Activated CD4-positive, alpha-beta T cell treated with anti-CD3 and anti-CD28 coated beads for 1 hour (primary cell): ENCODE results near the gene HPCAL4.

Experiments used
- DNase-seq: peaks from one replicate; pipeline ENCODE4 v3.0.0-alpha.2; 2020

HPCAL4 gene

DNA sequence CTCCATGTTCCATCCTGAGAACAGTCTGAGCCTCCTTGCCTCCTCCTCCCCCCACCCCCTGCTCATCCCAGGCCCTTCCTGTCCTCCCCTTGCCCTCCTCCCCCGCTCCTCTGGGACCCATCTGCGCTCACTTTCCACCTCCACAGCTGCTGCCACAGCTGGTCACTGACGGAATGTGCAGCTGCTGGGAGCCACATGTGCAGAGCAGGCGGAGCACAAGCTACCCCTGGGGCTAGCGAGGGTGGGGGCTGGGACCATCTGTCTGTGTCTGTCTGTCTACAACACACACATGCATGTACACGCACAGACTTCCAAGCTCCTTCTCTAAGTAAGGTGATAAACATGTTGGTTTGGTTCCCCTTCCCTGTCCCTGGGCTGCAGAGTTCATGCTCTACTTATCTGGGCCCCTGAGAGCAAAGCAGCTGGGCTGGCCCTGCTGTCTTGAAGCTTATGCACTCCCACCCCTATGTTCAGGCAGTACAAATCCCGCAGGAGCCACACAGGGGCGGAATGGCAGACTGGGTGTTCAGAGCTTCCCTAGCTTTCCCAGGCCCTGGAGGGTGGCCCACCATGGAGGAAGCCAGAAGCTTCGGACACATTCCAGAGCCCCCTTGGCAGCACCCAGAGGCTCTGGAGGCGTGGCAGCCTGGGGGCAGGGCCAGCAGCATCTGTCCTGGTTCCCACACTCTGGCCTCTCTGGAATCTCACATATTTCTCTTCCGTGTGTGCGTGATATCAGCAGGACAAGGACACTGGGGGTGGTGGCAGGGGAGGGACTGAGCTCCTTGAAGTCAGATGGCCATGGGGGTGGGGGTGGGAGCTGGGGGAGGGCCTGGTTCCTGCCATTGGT, 44.8 kb downstream of the HPCAL4 start:
- no peak for DNase-seq

DNA sequence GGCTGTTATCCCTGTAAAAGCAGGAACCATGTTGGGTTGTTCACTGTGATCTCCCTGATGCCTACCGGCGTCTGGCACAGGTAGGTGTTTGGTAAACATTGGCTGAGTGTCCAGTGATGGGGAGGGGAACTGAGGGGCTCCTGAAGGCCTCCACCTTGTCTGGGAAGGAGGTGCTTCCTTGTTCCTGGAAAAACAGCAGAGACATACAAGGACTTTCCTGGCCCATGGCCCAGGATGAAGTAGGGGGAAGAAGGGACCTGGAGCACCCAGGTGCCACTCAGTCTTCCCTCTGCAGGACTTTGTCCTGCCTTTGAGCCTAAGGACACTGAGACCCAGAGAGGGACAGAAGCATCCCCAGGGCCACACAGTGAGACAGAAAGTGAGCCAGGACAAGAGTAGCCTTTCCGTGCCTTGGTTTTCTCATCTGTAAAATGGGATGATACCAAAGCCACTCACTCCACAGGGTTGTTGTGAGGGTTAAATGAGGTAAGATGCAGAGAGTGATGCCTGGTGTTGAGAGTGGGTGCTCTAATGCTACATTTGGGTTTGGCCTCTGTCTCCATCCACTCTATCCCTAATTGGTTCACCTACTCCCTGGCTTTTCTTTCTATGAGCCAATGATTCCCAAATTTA, 45.7 kb downstream of the HPCAL4 start:
- no peak for DNase-seq

DNA sequence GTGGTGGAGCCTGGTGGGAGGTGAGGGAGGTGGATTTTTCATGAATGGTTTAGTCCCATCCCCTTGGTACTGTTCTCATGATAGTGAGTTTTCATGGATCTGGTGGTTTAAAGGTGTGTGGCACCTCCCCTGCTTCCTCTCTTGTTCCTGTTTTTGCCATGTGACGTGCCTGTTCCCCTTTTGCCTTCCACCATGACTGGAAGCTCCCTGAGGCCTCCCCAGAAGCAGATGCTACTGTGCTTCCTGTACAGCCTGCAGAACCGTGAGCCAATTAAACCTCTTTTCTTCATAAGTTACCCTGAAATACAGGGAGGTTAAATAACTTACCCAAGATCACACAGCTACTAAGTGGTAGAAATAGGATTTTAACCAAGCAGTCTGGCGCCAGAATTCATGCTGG, 47.5 kb downstream of the HPCAL4 start:
- no peak for DNase-seq

DNA sequence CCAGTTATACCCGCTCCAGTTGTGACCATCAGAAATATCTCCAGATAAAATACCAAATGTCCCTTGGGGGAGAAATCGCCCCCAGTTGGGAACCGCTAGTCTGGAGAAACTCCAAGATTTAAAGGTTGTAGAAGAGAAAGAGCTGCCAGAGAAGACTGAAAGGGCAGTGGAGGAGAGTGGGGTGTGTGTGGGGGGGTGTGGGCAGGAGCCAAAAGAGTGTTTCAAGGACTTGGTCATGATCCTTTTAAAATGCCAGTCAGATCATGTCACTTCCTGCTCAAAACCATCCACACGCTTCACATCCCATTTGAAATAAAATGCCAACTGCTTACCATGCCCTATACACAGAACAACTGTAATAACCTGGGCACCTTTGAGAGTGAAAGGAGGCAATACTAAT, 48.4 kb downstream of the HPCAL4 start:
- no peak for DNase-seq

DNA sequence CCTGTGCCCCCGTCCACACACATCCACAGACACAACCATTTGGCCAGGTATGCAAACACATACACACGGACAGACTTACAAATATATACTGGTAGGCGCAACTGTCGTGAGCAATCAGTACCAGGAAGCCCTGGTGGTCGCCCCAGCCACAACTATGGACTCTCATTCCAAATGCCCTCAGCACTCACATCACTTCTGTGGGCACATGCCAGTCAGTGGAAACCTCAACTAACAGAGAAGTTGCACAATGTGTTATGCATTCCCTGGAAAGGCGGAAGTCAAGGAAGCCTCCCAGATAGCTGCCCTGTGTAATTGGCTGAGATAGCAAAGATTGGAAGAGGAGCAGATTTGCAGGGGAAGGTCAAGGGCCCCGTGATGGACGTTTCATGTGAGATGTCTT, 50.4 kb downstream of the HPCAL4 start:
- DNase-seq = no peak

DNA sequence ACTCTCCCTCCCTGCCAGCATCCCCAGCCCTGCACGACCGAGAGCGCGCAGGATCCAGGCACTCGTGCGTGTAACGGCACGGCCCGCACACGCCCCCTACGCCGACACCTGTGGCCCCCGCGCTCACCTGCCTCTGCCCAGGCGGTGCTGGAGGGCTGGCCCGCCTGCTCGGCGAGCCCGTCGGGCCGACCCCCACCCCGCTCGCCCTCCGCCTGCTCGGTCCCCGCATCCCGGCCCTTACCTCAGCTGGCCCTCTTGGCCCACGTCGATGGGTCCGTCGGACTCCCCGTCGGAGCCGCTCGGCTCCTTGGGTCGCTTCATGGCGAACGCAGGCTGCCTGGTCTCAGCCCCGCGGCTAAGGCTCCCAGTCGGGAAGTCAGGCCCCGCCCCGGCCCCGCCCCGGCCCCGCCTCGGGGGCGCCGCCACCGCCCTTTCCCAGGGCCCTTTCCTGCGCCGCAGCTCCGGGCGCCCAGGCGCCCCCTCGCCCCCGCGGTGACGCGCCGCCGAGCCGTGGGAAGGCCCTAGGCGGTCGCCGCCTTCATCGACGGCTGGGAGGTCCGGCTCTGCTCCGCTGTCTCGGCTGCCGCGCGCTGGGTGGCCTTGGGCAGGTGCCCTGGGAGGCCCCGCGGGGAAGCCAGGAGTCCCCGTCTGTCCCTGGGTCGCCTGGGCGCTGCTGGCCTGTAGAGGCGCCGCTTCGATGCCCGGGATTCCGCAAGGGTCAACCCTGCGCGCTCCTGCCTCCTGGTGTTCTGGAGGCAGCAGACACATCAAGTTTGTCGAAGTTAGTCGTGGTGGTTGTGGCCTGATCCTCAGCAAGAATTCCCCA, 51.7 kb downstream of the HPCAL4 start, which contains the start of gene HEYL:
Gene HEYL, minus strand, starts transcription at position 339 of the 826 bp plus-strand sequence. Its CDS starts 18 bp downstream, at position 321.
- peak; percentile 49 for DNase-seq

DNA sequence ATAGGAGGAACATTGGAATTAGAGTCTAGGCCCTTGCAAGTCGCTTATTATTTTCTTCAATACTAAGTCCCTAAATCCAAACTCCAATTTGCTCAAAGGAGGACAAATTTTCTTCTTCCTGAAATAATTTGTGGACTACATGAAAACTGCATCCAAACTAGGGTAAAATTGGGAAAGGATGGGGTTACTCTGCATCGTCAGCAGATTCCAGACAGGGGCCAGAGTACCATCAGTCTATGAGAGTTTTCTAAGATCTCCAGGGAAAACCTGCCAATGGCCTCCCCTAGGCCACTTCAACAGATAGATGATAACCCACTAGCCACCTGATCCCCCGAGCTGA, 52.3 kb downstream of the HPCAL4 start:
- no peak for DNase-seq

DNA sequence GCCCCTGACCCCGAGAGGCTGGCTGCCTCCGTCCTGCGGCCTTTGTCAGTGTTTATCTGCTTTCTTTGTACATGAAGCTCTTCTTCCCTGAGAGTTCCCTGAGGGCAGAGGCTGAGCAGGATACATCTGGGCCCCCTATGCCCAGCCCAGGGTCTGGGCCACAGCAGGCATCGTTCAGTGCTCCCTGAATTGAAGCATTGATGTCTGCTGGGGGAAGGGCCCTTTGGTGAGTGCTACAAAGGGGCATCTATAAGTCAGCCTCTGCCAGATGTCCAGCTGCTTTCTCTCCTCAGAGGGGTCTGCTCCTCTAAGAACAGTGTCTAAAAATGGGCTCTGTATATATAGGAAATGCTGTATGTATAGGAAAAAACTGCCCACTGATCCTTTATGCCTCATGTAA, 53.9 kb downstream of the HPCAL4 start:
- DNase-seq = no peak

DNA sequence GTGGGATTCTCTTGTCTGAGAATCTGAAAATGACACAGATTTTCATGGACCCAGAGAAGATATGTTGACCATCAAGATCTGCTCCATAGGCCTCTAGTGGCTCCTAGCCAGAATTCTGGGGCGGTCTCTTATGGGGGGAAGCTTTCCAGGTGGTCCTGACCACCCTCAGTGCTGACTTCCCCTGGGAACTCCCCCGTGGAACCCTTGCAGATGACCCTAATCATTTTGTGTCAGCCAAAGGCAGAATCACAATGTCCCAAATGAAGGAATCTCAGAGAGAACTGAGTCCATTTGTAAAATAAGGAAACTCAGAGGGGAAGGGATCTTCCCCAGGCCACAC, 55.4 kb downstream of the HPCAL4 start:
- no peak for DNase-seq

DNA sequence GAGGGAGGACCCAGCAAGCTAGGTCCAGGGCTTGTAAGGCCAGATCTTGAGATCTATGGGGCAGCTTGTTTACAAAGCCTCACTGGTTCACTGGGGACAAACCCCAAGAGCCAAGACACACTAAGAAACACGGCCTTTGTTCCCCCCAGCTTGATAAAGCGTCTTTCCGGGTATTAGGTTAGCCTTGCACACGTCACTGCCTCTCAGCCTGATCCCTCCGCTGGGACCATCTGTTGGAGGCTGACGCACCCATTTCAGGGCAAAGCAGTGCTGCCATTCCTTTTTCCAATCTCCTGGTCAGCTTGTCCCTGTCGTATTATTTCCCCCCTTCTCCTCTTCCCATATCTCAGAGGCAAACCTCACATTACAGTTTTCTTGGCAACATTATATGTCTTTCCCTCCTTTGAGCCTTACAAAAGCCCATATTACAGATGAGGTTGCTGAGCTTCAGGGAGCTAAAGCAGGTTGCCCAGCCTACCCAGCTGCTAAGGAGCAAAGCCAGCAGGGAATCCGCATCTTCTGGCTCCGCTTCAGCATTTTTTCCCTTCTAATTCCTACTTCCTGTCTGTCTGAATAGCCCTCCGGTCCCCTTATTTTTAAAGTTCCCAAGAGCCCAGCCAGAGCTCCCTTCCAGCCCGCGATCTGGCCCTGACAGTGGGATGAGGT, 55.9 kb downstream of the HPCAL4 start:
- no peak for DNase-seq

DNA sequence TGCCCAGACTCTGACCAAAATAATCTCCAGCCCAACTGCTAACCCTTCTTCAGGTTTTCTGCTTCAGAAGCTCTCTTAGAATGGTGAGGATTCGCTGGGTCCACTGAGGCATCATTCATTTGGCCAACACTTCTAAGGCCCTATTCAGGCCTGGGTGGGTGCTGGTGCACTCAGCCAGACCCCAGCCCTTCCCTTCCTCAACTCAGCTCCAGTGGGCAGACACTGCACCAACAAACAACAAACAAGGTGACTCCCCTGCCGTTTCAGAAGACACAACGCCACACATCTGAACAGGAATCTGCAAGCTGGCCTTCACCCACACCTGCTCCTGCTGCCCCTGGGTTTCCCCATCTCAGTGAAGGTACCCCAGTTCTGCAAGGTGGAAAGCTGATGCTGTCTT, 57.8 kb downstream of the HPCAL4 start:
- DNase-seq = no peak

DNA sequence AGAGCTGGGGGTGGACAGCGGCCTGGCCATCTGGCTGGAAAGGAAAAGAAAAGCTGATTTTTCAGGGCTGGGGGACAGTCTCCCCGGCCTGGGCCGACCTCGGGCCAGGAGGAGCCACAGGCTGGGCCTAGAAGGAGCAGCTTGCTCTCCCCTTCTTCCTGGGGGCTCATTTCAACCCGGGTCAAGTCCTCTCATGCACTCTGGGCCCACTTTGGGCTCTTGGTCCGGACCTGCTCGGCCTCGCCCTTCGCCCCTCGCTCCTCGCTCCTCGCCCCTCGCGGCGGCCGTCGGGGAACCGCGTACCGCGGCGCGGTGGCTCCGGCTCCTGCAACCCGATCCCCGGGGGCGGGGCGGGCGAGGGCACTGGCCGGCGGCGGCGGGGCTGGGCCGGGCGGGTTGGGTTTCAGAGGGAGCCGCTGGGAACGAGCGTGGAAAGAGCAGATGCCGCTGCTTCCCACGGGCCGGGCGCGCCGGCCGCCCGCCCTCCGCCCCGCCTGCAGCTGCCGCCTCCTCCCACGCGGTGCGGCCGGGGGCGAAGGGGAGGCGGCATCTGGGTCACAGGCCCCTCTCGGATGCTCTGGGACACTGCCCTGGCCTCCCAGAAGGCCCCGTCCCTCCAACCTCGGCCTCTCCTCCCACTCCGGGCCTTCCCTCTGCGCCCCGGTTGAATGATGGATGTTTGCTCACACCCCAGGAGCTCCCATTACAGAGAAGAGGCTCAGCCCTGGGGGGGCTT, 58.4 kb downstream of the HPCAL4 start:
- DNase-seq = no peak

DNA sequence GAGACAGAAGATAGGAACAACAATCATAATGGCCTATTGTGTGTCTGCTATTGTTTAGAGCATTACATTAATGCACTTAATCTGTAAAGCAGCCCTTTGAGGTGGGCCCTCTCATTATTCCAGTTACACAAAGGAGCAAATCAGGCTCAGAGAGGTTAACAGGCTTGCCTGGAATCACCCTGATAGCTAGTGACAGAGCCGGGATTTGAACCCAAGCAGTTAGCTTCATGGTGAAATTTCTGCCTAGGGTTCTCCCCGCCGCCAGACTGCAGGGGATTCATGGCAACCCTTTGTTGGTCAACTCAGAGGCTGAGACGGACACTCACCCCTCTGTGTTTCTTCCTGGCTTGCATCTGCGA, 58.9 kb downstream of the HPCAL4 start:
- DNase-seq = no peak

DNA sequence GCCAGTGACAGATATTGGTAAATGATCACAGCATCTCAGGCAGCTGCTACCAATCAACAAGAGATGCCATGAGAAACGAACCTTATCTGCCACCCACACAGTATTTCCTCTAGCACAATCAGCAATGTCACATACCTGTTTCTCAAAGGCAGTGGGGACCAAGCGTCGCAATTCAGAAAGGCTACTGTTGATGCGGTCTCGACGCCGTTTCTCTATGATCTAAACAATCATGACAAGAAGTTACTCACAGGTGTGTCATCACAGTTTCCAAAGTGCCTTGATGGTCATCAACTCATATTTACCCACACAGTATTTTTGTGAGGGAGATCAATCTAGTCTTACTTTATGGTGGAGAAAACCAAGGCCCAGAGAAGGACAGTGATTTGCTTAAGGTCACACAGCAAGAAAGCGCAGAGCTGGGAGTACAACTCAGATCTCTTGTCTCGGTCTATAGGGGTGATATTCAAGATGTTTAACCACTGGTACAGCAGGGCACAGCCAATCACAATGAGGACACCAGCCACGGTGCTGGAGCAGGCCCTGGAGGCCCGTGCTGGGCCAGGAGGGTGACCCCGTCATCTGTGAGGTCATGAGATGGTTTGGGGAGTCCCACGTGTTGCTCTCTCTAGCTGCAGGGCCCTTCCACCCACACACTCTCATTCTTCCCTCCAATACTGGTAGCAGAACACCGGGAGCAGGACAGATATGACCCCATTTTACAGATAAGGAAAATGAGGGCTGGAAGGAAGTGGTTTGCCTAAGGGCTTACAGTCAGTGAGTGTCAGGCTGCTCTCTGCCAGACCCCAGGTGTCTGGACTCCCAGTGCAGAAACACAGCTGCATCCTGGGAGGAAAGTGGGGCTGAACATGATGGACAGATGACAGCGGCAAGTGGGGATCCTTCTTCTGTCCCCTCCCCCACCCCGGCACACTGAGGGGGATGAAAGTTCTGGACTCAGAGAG, 59.6 kb downstream of the HPCAL4 start:
- DNase-seq = no peak

DNA sequence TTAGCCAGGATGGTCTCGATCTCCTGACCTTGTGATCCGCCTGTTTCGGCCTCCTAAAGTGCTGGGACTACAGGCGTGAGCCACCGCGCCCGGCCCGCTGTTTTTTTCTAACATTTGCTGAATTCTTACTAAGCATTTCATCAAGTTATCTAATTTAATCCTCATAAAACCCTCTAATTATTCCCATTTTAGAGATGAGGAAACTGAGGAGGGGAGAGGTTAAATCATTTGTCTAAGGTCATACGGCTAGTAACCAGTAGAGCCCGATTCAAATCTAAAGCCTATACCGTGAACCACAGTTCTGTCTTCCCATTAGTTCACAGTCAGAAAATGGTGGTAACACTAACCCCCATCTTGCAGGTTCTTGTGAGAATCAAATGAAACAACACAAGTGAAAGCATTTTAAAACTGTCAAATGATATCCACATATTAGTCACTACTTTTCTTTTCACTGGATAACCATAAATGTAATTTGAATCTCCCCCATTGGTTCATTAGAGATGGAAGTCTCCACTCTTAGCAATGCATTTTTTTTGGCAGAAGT, 62.4 kb downstream of the HPCAL4 start:
- DNase-seq = no peak
